ENCODE results near the gene PTPN18. TPM values are rescaled to one million over a fixed set of nuclear protein-coding genes. Genes with fewer than 3 reads are reported as not detected.

The PTPN18 gene
- polyA plus RNA-seq, 4 donors = 58.6 to 105 (median 66.5) TPM

DNA sequence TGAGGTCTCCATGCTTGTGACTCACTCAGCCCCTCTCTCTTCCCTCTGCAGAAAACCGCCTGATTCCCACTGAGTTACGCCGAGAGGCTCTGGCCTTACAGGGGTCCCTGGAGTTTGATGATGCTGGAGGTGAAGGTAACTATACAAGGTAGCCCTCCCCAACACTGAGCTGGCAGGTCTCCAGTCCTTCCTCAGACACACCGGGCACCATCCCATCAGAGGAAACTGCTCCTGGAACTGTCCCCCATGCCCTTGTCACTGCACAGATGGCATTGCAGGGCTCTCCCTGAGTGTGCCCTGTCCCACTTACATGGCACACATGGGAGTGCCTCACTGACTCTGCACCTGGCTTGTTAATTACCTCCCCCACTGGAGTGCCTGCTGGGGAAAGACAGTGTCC, 11.3 kb upstream of the PTPN18 start:
- no peaks in the 10 kb centered on the region for H3K27me3 ChIP-seq (ENCODE audit: control insufficient read depth in 3 of 3, insufficient read depth in 3 of 3, low read length in 3 of 3)
- no peaks in the 10 kb centered on the region for H3K9me3 ChIP-seq (ENCODE audit: control insufficient read depth in 2 of 2, insufficient read depth in 1 of 2, low read depth in 1 of 2, low read length in 1 of 2)
- peaks cover 11 to 44% (median 13%) of the 10 kb centered on the region in 3 donors for H3K36me3 ChIP-seq (ENCODE audit: control insufficient read depth in 3 of 3, insufficient read depth in 2 of 3, low read depth in 1 of 3, low read length in 3 of 3)
- no peak overlapping the region for H3K4me3 ChIP-seq (ENCODE audit: low read depth in 1 of 3, low read length in 3 of 3)
- no peak for DNase-seq
- H3K4me1 ChIP-seq (ENCODE audit: control insufficient read depth in 3 of 3, insufficient read depth in 2 of 3, low read depth in 1 of 3, low read length in 2 of 3) = peaks cover 0 to 8% (median 0%) of the 10 kb centered on the region in 3 donors
- no peak overlapping the region for H3K27ac ChIP-seq (ENCODE audit: low read depth in 1 of 3, low read length in 2 of 3)
- WGBS, 3 donors = 95 to 98% (median 96%) methylated on average over 4 of the region's 4 CpGs
- FAIRE-seq = no peak

DNA sequence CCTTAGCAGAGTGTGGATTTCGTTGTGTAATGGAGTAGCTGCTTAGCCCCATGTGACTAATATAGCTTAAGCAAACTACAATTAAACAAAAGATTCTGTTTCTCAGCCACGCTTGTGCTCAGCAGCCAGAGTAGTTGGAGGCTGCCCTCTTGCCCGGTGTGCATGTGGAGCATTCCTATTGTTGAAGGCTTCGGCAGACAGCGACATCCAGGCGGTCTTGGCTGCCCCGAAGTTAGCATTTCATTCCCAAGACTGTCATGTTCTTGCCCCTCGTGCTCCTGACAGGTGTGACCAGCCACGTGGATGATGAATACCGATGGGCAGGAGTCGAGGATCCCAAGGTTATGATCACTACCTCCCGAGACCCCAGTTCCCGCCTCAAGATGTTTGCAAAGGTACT, 10.8 kb upstream of the PTPN18 start:
- no peaks in the 10 kb centered on the region for H3K27me3 ChIP-seq (ENCODE audit: control insufficient read depth in 3 of 3, insufficient read depth in 3 of 3, low read length in 3 of 3)
- H3K9me3 ChIP-seq (ENCODE audit: control insufficient read depth in 2 of 2, insufficient read depth in 1 of 2, low read depth in 1 of 2, low read length in 1 of 2) = no peaks in the 10 kb centered on the region
- 93 to 97% (median 95%) methylated on average over 13 of the region's 13 CpGs for WGBS, 3 donors
- FAIRE-seq (no peak), DNase-seq (no peak)
- H3K4me1 ChIP-seq (ENCODE audit: control insufficient read depth in 3 of 3, insufficient read depth in 2 of 3, low read depth in 1 of 3, low read length in 2 of 3) = peaks cover 0 to 8% (median 0%) of the 10 kb centered on the region in 3 donors
- H3K4me3 ChIP-seq (ENCODE audit: low read depth in 1 of 3, low read length in 3 of 3) = no peak overlapping the region
- peaks cover 11 to 39% (median 13%) of the 10 kb centered on the region in 3 donors for H3K36me3 ChIP-seq (ENCODE audit: control insufficient read depth in 3 of 3, insufficient read depth in 2 of 3, low read depth in 1 of 3, low read length in 3 of 3)
- H3K27ac ChIP-seq (ENCODE audit: low read depth in 1 of 3, low read length in 2 of 3) = no peak overlapping the region

DNA sequence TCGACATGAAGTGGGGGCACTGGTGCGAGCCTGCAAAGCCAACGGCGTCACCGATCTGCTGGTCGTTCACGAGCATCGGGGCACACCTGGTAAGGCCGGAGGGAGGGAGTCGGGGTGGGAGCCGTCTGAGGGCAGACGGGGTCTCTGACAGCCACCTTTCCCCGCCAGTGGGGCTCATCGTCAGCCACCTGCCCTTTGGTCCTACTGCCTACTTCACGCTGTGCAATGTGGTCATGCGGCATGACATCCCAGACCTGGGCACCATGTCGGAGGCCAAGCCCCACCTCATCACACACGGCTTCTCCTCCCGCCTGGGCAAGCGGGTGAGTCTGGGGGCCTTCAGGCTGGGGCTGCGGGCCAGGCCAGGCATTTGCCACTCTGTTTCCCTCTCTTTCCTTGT, 10.2 kb upstream of the PTPN18 start:
- WGBS, 3 donors = 97 to 99% (median 98%) methylated on average over 19 to 21 of the region's 21 CpGs
- H3K36me3 ChIP-seq (ENCODE audit: control insufficient read depth in 3 of 3, insufficient read depth in 2 of 3, low read depth in 1 of 3, low read length in 3 of 3) = peaks cover 11 to 34% (median 13%) of the 10 kb centered on the region in 3 donors

DNA sequence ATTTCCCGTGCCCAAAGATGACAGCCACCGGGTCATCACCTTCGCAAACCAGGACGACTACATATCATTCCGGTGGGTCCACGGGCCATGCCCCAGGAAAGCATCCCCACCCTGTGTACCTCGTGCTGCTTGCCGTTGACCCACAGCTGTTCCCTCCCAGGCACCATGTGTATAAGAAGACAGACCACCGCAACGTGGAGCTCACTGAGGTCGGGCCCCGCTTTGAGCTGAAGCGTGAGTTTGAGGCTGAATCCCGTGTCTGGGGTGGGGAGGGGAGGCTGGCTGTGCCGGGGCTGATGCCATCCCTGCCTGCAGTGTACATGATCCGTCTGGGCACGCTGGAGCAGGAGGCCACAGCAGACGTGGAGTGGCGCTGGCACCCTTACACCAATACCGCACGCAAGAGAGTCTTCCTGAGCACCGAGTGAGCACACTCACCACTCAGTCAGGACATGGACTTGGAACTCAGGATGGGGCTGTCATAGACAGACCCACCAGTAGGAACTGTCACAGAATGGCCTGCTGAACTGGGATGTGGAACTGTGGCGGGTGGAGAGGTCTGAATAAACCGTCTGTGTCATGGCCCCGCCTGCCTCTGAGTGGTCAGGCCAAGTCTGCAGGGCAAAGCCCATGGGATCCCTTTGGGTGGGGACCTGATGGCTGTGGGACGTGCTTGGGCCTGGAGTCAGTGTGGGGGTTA, 9.7 kb upstream of the PTPN18 start:
- WGBS, 3 donors = 93 to 96% (median 94%) methylated on average over 26 of the region's 26 CpGs
- Histone ChIP-seq H3K27me3 (ENCODE audit: control insufficient read depth in 3 of 3, insufficient read depth in 3 of 3, low read length in 3 of 3) (no peaks in the 10 kb centered on the region), H3K4me1 (ENCODE audit: control insufficient read depth in 3 of 3, insufficient read depth in 2 of 3, low read depth in 1 of 3, low read length in 2 of 3) (peaks cover 0 to 3% (median 0%) of the 10 kb centered on the region in 3 donors), H3K36me3 (ENCODE audit: control insufficient read depth in 3 of 3, insufficient read depth in 2 of 3, low read depth in 1 of 3, low read length in 3 of 3) (peaks cover 11 to 32% (median 13%) of the 10 kb centered on the region in 3 donors), H3K4me3 (ENCODE audit: low read depth in 1 of 3, low read length in 3 of 3) (no peak overlapping the region), H3K27ac (ENCODE audit: low read depth in 1 of 3, low read length in 2 of 3) (no peak overlapping the region), H3K9me3 (ENCODE audit: control insufficient read depth in 2 of 2, insufficient read depth in 1 of 2, low read depth in 1 of 2, low read length in 1 of 2) (no peaks in the 10 kb centered on the region)
- DNase-seq (no peak), FAIRE-seq (no peak)

More for the DNA sequence above, 10.2 kb upstream of the PTPN18 start:
- Histone ChIP-seq H3K27ac (ENCODE audit: low read depth in 1 of 3, low read length in 2 of 3) (no peak overlapping the region), H3K27me3 (ENCODE audit: control insufficient read depth in 3 of 3, insufficient read depth in 3 of 3, low read length in 3 of 3) (no peaks in the 10 kb centered on the region), H3K9me3 (ENCODE audit: control insufficient read depth in 2 of 2, insufficient read depth in 1 of 2, low read depth in 1 of 2, low read length in 1 of 2) (no peaks in the 10 kb centered on the region), H3K4me3 (ENCODE audit: low read depth in 1 of 3, low read length in 3 of 3) (no peak overlapping the region), H3K4me1 (ENCODE audit: control insufficient read depth in 3 of 3, insufficient read depth in 2 of 3, low read depth in 1 of 3, low read length in 2 of 3) (peaks cover 0 to 8% (median 0%) of the 10 kb centered on the region in 3 donors)
- DNase-seq = no peak
- no peak for FAIRE-seq

DNA sequence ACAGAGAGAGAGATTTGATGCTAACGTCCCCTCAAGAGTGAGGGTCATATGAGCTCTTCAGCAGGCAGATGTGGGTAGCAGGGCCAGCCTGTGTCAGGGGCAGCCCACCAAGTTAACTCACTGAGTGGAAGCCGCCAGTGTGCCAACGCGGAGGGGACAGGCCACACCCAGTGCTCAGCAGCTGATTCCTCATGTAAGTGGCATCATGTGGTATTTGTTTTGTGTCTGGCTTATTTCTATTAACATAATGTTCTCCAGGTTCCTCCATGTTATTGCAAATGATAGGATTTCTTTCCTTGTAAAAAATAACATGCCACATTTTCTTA, 9.2 kb upstream of the PTPN18 start:
- DNase-seq (no peak), FAIRE-seq (no peak)
- 89 to 92% (median 90%) methylated on average over 4 of the region's 4 CpGs for WGBS, 3 donors
- H3K9me3 ChIP-seq (ENCODE audit: control insufficient read depth in 2 of 2, insufficient read depth in 1 of 2, low read depth in 1 of 2, low read length in 1 of 2) = no peaks in the 10 kb centered on the region
- H3K4me1 ChIP-seq (ENCODE audit: control insufficient read depth in 3 of 3, insufficient read depth in 2 of 3, low read depth in 1 of 3, low read length in 2 of 3) = peaks cover 0 to 3% (median 0%) of the 10 kb centered on the region in 3 donors
- no peak overlapping the region for H3K27ac ChIP-seq (ENCODE audit: low read depth in 1 of 3, low read length in 2 of 3)
- peaks cover 11 to 32% (median 13%) of the 10 kb centered on the region in 3 donors for H3K36me3 ChIP-seq (ENCODE audit: control insufficient read depth in 3 of 3, insufficient read depth in 2 of 3, low read depth in 1 of 3, low read length in 3 of 3)
- H3K27me3 ChIP-seq (ENCODE audit: control insufficient read depth in 3 of 3, insufficient read depth in 3 of 3, low read length in 3 of 3) = no peaks in the 10 kb centered on the region
- no peak overlapping the region for H3K4me3 ChIP-seq (ENCODE audit: low read depth in 1 of 3, low read length in 3 of 3)

DNA sequence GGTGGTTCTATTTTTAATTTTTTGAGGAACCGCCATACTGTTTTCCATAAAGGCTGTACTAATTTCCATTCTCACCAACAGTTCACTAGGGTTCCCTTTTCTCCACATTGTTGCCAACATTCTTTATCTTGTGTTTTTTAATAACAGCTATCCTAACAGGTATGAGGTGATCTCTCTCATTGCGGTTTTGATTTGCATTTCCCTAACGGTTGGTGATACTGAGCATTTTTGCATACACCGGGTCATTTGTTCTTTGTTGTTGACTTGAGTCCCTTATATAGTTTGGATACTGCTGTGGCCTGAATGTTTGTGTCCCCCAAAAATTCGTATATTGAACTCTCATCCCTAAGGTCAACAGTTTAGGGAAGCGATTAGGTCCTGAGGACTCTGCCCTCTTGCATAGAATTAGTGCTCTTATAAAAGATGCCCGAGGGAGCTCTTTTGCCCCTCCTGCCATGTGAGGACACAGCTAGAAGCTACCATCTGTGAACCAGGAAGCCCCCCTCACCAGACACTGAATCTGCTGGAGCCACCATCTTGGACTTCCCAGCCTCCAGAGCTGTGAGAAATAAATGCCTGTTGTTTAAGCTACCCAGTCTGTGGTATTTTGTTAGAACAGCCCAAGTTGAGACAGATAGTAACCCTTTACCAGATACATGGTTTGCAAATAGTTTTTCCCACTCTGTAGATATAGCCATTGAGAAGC, 8.5 kb upstream of the PTPN18 start:
- H3K4me1 ChIP-seq (ENCODE audit: control insufficient read depth in 3 of 3, insufficient read depth in 2 of 3, low read depth in 1 of 3, low read length in 2 of 3) = peaks cover 0 to 3% (median 0%) of the 10 kb centered on the region in 3 donors
- no peak overlapping the region for H3K4me3 ChIP-seq (ENCODE audit: low read depth in 1 of 3, low read length in 3 of 3)
- H3K27ac ChIP-seq (ENCODE audit: low read depth in 1 of 3, low read length in 2 of 3) = no peak overlapping the region
- 87 to 95% (median 91%) methylated on average over 7 of the region's 7 CpGs for WGBS, 3 donors
- no peaks in the 10 kb centered on the region for H3K9me3 ChIP-seq (ENCODE audit: control insufficient read depth in 2 of 2, insufficient read depth in 1 of 2, low read depth in 1 of 2, low read length in 1 of 2)
- H3K27me3 ChIP-seq (ENCODE audit: control insufficient read depth in 3 of 3, insufficient read depth in 3 of 3, low read length in 3 of 3) = no peaks in the 10 kb centered on the region
- peaks cover 11 to 32% (median 13%) of the 10 kb centered on the region in 3 donors for H3K36me3 ChIP-seq (ENCODE audit: control insufficient read depth in 3 of 3, insufficient read depth in 2 of 3, low read depth in 1 of 3, low read length in 3 of 3)
- no peak for FAIRE-seq
- no peak for DNase-seq

DNA sequence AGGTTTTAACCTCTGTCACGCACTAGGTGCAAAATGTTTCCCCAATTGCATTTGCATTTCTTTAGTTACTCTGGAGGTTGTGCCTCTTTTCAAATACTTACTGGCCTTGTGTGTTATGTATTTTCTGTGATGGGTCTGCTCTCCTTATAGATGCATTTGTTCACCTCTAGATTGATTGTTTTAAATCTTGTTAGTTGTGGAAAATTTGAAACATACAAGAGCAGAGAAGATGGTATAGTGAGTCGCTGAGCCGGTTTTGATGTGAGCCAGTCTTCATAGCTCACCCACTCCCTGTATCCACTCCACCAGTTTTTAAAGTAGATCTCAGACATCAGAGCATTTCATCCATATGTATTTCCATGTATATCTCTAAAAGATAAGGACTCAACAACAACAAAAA, 6.7 kb upstream of the PTPN18 start:
- no peaks in the 10 kb centered on the region for H3K9me3 ChIP-seq (ENCODE audit: control insufficient read depth in 2 of 2, insufficient read depth in 1 of 2, low read depth in 1 of 2, low read length in 1 of 2)
- FAIRE-seq (no peak), DNase-seq (no peak)
- peaks cover 11 to 32% (median 13%) of the 10 kb centered on the region in 3 donors for H3K36me3 ChIP-seq (ENCODE audit: control insufficient read depth in 3 of 3, insufficient read depth in 2 of 3, low read depth in 1 of 3, low read length in 3 of 3)
- no peaks in the 10 kb centered on the region for H3K27me3 ChIP-seq (ENCODE audit: control insufficient read depth in 3 of 3, insufficient read depth in 3 of 3, low read length in 3 of 3)
- H3K4me3 ChIP-seq (ENCODE audit: low read depth in 1 of 3, low read length in 3 of 3) = no peak overlapping the region
- 88 to 94% (median 92%) methylated on average over 3 of the region's 3 CpGs for WGBS, 3 donors
- H3K4me1 ChIP-seq (ENCODE audit: control insufficient read depth in 3 of 3, insufficient read depth in 2 of 3, low read depth in 1 of 3, low read length in 2 of 3) = no peaks in the 10 kb centered on the region
- H3K27ac ChIP-seq (ENCODE audit: low read depth in 1 of 3, low read length in 2 of 3) = no peak overlapping the region

DNA sequence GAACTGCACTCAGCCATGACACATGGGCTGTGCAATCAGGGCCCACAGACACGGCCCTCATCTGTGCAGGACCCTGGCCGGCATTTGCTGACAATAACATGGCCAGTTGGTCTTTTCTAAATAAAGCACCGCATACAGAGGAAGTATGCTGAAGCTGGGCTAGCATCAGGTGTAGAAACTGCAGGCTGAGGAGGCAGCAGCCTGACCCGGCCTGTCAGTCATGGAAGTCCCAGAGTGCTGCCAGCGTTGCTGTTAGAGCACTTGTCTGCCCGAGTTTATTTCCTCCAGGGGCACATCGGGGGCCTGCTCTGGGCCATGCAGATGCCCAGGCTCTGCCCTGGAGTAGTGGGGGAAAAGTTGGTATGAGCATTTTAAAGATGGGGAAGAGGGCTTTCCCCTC, 4.1 kb upstream of the PTPN18 start:
- no peaks in the 10 kb centered on the region for H3K27me3 ChIP-seq (ENCODE audit: control insufficient read depth in 3 of 3, insufficient read depth in 3 of 3, low read length in 3 of 3)
- DNase-seq (no peak), FAIRE-seq (no peak)
- H3K36me3 ChIP-seq (ENCODE audit: control insufficient read depth in 3 of 3, insufficient read depth in 2 of 3, low read depth in 1 of 3, low read length in 3 of 3) = peaks cover 3 to 8% (median 8%) of the 10 kb centered on the region in 3 donors
- no peak overlapping the region for H3K4me3 ChIP-seq (ENCODE audit: low read depth in 1 of 3, low read length in 3 of 3)
- no peaks in the 10 kb centered on the region for H3K4me1 ChIP-seq (ENCODE audit: control insufficient read depth in 3 of 3, insufficient read depth in 2 of 3, low read depth in 1 of 3, low read length in 2 of 3)
- 58 to 67% (median 58%) methylated on average over 7 of the region's 7 CpGs for WGBS, 3 donors
- H3K9me3 ChIP-seq (ENCODE audit: control insufficient read depth in 2 of 2, insufficient read depth in 1 of 2, low read depth in 1 of 2, low read length in 1 of 2) = no peaks in the 10 kb centered on the region
- H3K27ac ChIP-seq (ENCODE audit: low read depth in 1 of 3, low read length in 2 of 3) = no peak overlapping the region
